Activated CD4-positive, alpha-beta T cell treated with anti-CD3 and anti-CD28 coated beads for 36 hours (primary cell): ENCODE results near the gene CREB3L4. TPM values are rescaled to one million over a fixed set of nuclear protein-coding genes. Genes with fewer than 3 reads are reported as not detected.
A peak's percentile ranks its signal among the peaks of the same experiment; 100 is the strongest.

Source experiments
- ATAC-seq: fragments of 200-7000 bp; cut with Tn5 transposase; one replicate; pipeline ENCODE4 v1.10.0; 2021; ENCODE audit warnings: mild to moderate bottlenecking, moderate library complexity
- CTCF ChIA-PET: fragments of 350-600 bp; sonication (Branson Sonifier 250); formaldehyde crosslinking; loops from one replicate; lab custom pipeline; 2021; ENCODE audit warnings: antibody characterized with exemption; lab: Charles Lee
- POLR2A ChIA-PET: fragments of 350-600 bp; sonication (Branson Sonifier 250); formaldehyde crosslinking; loops from one replicate; lab custom pipeline; 2021; ENCODE audit warnings: antibody characterized with exemption, inconsistent platforms; lab: Charles Lee
- DNase-seq: peaks from one replicate; pipeline ENCODE4 v3.0.0-alpha.2; 2020
- H3K27ac Mint-ChIP-seq: one replicate; pipeline ENCODE4 v1.8.0; 2021; ENCODE audit warnings: mixed read lengths
- H3K27me3 Mint-ChIP-seq: one replicate; pipeline ENCODE4 v1.8.0; 2021; ENCODE audit warnings: mixed read lengths
- H3K36me3 Mint-ChIP-seq: one replicate; pipeline ENCODE4 v1.8.0; 2021; ENCODE audit warnings: low read depth, mixed read lengths
- H3K4me1 Mint-ChIP-seq: one replicate; pipeline ENCODE4 v1.8.0; 2021; ENCODE audit warnings: mixed read lengths
- H3K4me3 Mint-ChIP-seq: one replicate; pipeline ENCODE4 v1.8.0; 2021; ENCODE audit warnings: mild to moderate bottlenecking, moderate library complexity, mixed read lengths
- H3K9me3 Mint-ChIP-seq: one replicate; pipeline ENCODE4 v1.8.0; 2021; ENCODE audit warnings: low read depth, mixed read lengths
- intact Hi-C, 2 experiments: fragments of 100-400 bp; cut with DNase I in 1 of 2; cut with micrococcal nuclease in 1 of 2; formaldehyde crosslinking; loops; one replicate each; pipeline versions ENCODE4 v1.14.2 to v1.15.1; 2022 to 2024; cut with DNase I, micrococcal nuclease
- total RNA-seq, 2 experiments: library from RNA; stranded (reverse); gene quantifications; one replicate each; pipeline ENCODE4 v1.2.3, GENCODE V29; 2021

CREB3L4 gene
- total RNA-seq, 2 experiments from 2014 or later: 8.5 to 9.1 TPM

DNA sequence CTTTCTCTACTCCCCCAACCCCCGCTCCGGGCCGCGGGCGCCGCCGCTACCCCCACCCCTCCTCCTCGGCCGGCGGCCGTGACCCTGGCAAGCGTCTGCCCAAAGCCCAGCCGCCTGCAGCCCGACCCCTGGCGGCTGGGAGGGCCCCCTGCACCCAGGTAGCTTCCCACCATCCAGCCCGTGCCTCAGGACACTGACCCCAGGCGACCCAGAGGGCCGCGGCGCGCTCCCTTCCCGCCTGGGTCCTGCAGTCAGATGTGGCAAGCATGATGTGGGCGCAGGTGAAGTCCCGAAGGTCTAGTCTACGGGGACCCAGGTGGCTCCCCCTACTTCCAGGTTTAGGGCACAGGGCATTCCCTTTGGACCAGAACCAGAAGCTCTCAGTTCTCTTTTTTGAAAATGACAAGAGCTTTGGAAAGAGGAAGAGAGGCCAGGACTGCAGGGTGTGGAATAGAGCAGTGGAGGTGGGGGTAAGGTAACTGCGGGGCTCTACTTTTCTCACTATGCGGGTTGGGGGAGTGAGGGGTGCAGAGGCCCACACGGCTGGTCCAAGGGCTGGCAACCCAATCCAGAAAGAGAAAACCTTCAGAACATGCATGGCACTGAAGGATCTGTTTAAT, 21.0 kb upstream of the CREB3L4 start, which contains the start of gene DENND4B:
TSS of gene DENND4B (minus strand) at position 97 of the 620 bp plus-strand sequence. CDS start 2,344 bp downstream, outside the sequence.
- no peaks in the 10 kb centered on the region for H3K27me3 Mint-ChIP-seq
- no peaks in the 10 kb centered on the region for H3K9me3 Mint-ChIP-seq
- H3K4me1 Mint-ChIP-seq: peaks cover 24% of the 10 kb centered on the region
- ATAC-seq (peak; percentile 74), DNase-seq (peak; percentile 87)
- peaks cover 42% of the 10 kb centered on the region for H3K36me3 Mint-ChIP-seq
- POLR2A ChIA-PET: interaction anchor here (0.6 to 3.6 kb wide), 7 partner anchors 16 to 430 kb away, joined by 3 to 24 read pairs (median 5); partner anchors contain the start of genes CHTOP, CREB3L4, GATAD2B and RPS27
- intact Hi-C loops: loop anchor here (1.0 to 5.0 kb wide), 11 partner anchors 12 to 435 kb away; partner anchors contain the start of genes RAB13 (in 2 of the 2), CRTC2 (in 1 of the 2), ILF2 (in 1 of the 2) and RPS27 (in 1 of the 2)
- H3K4me3 Mint-ChIP-seq: peak within 1 kb of the TSS; percentile 88
- peak within 1 kb of the TSS; percentile 96 for H3K27ac Mint-ChIP-seq
- CTCF ChIA-PET: interaction anchor here (0.6 to 4.1 kb wide), 18 partner anchors 10 to 755 kb away, joined by 3 to 28 read pairs (median 6); partner anchors contain the start of genes CREB3L4, ILF2 and RAB13

GRCh38 chr1:153951183-153951582, 16.5 kb upstream of the CREB3L4 start:
- intact Hi-C loops: no loop called here
- CTCF ChIA-PET: no interaction called here
- H3K27ac Mint-ChIP-seq: no peak overlapping the region

DNA sequence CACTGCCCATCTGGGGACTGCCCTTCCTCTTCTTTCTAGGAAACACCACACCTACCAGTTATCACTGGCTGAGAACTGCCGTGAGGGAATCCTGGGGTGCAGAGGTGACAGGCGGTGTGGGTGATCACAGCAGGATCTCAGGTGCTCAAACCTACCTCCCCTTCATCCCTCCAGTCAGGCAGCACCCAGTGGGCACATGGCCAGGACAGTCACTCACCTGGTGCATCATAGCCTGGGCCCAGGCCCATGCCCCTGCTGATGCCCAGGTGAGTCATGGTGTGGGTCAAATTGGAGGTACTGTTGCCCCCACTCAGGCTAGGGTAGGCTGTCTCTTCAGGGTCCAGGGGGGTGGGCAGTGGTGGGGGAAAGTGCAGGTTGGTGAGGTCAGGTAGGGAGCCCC, 15.9 kb upstream of the CREB3L4 start:
- DNase-seq (no peak), ATAC-seq (no peak)
- CTCF ChIA-PET: no interaction called here
- Mint-ChIP-seq H3K4me3 (no peak overlapping the region), H3K36me3 (peaks cover 39% of the 10 kb centered on the region), H3K4me1 (peaks cover 27% of the 10 kb centered on the region), H3K27me3 (no peaks in the 10 kb centered on the region), H3K9me3 (no peaks in the 10 kb centered on the region), H3K27ac (no peak overlapping the region)
- POLR2A ChIA-PET: no interaction called here
- intact Hi-C loops: no loop called here

More at GRCh38 chr1:153951183-153951582, 16.5 kb upstream of the CREB3L4 start:
- Mint-ChIP-seq H3K27me3 (no peaks in the 10 kb centered on the region), H3K9me3 (no peaks in the 10 kb centered on the region), H3K4me1 (peaks cover 23% of the 10 kb centered on the region), H3K4me3 (no peak overlapping the region), H3K36me3 (peaks cover 39% of the 10 kb centered on the region)
- ATAC-seq (no peak), DNase-seq (no peak)
- POLR2A ChIA-PET: no interaction called here

- Mint-ChIP-seq H3K36me3 (peaks cover 36% of the 10 kb centered on the region), H3K27ac (peak overlapping the region; percentile 83), H3K4me3 (no peak overlapping the region), H3K27me3 (no peaks in the 10 kb centered on the region), H3K4me1 (peaks cover 32% of the 10 kb centered on the region), H3K9me3 (no peaks in the 10 kb centered on the region)
- ATAC-seq (no peak), DNase-seq (no peak)
- intact Hi-C loops: no loop called here
- ChIA-PET CTCF (interaction anchor here (0.7 to 1.6 kb wide), 4 partner anchors 13 to 132 kb away, joined by 3 to 8 read pairs (median 6); partner anchors contain the start of gene RAB13), POLR2A (interaction anchor here (0.9 kb wide), 2 partner anchors 9 kb away, joined by 3 to 4 read pairs; partner anchors contain the start of gene SLC39A1)
Observed at GRCh38 chr1:153953859-153954365, 13.8 kb upstream of the CREB3L4 start.

GRCh38 chr1:153954826-153955225, 12.9 kb upstream of the CREB3L4 start:
- Mint-ChIP-seq H3K36me3 (peaks cover 38% of the 10 kb centered on the region), H3K4me1 (peaks cover 37% of the 10 kb centered on the region), H3K4me3 (no peak overlapping the region), H3K27me3 (no peaks in the 10 kb centered on the region), H3K27ac (no peak overlapping the region), H3K9me3 (no peaks in the 10 kb centered on the region)
- no peak for DNase-seq
- ChIA-PET POLR2A (interaction anchor here (0.9 kb wide), 1 partner anchor 10 kb away, joined by 3 read pairs; no protein-coding TSS in a partner anchor), CTCF (no interaction called here)
- ATAC-seq: no peak
- intact Hi-C loops: loop anchor here in 1 of 2 experiments (5.0 kb wide), 1 partner anchor 228 kb away; the partner anchor contains the start of gene INTS3

- Mint-ChIP-seq H3K4me3 (peak overlapping the region; percentile 99), H3K27me3 (no peaks in the 10 kb centered on the region), H3K4me1 (peaks cover 48% of the 10 kb centered on the region), H3K36me3 (peaks cover 27% of the 10 kb centered on the region), H3K27ac (peak overlapping the region; percentile 95), H3K9me3 (no peaks in the 10 kb centered on the region)
- ATAC-seq: no peak
- POLR2A ChIA-PET: interaction anchor here (1.1 to 2.9 kb wide), 3 partner anchors 10 to 34 kb away, joined by 3 to 12 read pairs (median 8); partner anchors contain the start of genes CREB3L4 and RPS27
- CTCF ChIA-PET: interaction anchor here (0.7 to 3.2 kb wide), 4 partner anchors 10 to 74 kb away, joined by 4 to 12 read pairs (median 8); partner anchors contain the start of genes DENND4B and RAB13
- no peak for DNase-seq
- intact Hi-C loops: loop anchor here (1.0 to 5.0 kb wide), 2 partner anchors 12 to 230 kb away; partner anchors contain the start of gene INTS3 (in 1 of the 2)
Observed at GRCh38 chr1:153956997-153957715, 10.5 kb upstream of the CREB3L4 start.

DNA sequence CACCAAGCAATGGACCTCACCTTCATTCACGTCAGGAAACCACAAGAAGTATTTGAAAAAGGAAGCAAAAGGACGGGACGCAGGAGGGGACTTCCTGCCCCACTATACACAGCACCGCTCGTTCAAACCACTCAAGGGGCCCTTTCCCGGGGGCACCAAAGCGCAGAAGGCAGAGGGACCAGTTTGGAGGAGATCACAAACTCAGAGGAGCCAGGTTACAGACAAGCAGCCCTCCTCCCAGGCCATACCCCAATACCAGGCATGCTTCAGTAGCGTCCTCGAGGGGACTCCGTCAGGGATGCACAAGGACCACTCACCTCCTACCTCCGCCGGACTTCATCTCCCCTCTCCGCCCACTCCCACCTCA, 10.0 kb upstream of the CREB3L4 start:
- ATAC-seq (peak; percentile 11), DNase-seq (peak; percentile 64)
- Mint-ChIP-seq H3K27ac (peak overlapping the region; percentile 95), H3K27me3 (no peaks in the 10 kb centered on the region), H3K4me3 (peak overlapping the region; percentile 99), H3K9me3 (no peaks in the 10 kb centered on the region), H3K4me1 (peaks cover 54% of the 10 kb centered on the region), H3K36me3 (peaks cover 25% of the 10 kb centered on the region)
- CTCF ChIA-PET: interaction anchor here (0.7 to 3.2 kb wide), 4 partner anchors 11 to 74 kb away, joined by 4 to 12 read pairs (median 8); partner anchors contain the start of genes DENND4B, JTB and RAB13
- intact Hi-C loops: loop anchor here (1.0 to 5.0 kb wide), 10 partner anchors 10 to 299 kb away; partner anchors contain the start of genes JTB (in 2 of the 2), RPS27 (in 2 of the 2), CREB3L4 (in 1 of the 2) and DENND4B (in 1 of the 2)
- POLR2A ChIA-PET: interaction anchor here (2.2 to 2.9 kb wide), 2 partner anchors 10 to 33 kb away, joined by 8 to 12 read pairs; partner anchors contain the start of genes CREB3L4 and RPS27

DNA sequence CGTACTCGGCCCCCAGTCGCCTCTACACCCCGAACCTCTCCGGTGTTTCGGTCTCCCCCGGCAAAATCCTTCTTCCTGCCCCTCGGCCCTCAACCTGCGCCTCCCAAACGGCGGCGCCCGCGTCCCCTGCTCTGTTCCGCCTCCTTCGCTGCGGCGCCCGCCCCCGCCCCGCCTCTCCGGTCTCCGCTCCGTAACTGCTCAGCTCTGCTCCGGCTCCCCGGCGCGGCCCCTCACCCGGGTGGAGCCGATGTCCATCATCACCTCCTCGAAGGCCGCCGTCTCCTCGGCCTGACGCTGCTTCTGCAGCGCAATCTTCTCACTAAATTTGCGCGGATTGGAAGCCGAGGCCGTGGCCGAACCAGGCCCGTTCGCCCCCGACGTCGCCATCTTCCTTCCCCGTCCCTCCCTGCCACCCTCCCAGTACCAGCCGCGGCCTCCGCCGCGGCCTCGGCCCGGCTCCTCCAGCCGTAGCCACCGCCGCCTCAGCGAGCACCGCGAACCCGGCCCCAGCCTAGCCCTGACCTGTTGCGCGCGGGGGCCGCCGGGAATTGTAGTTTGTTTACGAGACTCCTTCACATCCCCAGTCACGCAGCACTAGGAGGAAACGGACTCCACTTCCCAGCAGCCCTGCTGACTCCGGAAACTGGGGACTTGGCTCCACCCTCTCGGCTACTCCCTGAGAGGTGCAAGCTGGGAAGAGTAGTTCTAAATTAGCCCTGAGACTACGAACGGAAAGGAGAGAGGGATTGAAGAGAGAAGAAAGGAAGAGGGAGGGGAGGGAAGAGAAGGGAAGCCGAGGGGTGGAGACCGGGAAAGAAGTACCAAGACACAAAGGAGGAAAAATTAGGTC, 9.4 kb upstream of the CREB3L4 start, which contains the start of gene CRTC2:
TSS of gene CRTC2 (minus strand) at position 502 of the 850 bp plus-strand sequence. CDS start at position 387, 115 bp downstream.
- CTCF ChIA-PET: interaction anchor here (0.7 to 3.2 kb wide), 6 partner anchors 12 to 468 kb away, joined by 3 to 12 read pairs (median 4); partner anchors contain the start of genes DENND4B, JTB and RAB13
- POLR2A ChIA-PET: interaction anchor here (0.8 to 2.9 kb wide), 4 partner anchors 9 to 32 kb away, joined by 3 to 12 read pairs (median 8); partner anchors contain the start of genes CREB3L4, JTB and RPS27
- ATAC-seq (peak; percentile 90), DNase-seq (peak; percentile 99)
- Mint-ChIP-seq H3K9me3 (no peaks in the 10 kb centered on the region), H3K36me3 (peaks cover 22% of the 10 kb centered on the region), H3K4me3 (peak within 1 kb of the TSS; percentile 99), H3K27me3 (no peaks in the 10 kb centered on the region), H3K4me1 (peaks cover 55% of the 10 kb centered on the region), H3K27ac (peak within 1 kb of the TSS; percentile 95)
- intact Hi-C loops: loop anchor here (1.0 to 5.0 kb wide), 9 partner anchors 9 to 300 kb away; partner anchors contain the start of genes JTB (in 2 of the 2), RPS27 (in 2 of the 2), CREB3L4 (in 1 of the 2) and DENND4B (in 1 of the 2)

DNA sequence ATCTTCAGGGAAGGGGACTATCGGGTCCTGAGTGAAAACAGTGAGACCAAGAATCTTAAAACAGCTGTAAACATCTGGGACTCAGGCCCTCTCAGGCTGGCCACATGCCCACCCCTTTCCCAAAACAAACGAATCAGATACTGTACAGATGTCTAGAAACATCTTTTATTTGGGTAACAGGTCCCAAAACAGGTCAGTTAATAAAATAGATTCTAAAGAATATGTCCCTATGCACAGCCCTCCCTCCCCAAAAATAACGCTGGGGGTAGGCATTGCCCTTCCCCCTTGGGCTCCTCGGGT, 8.8 kb upstream of the CREB3L4 start:
- Mint-ChIP-seq H3K4me3 (peak overlapping the region; percentile 99), H3K27me3 (no peaks in the 10 kb centered on the region), H3K36me3 (peaks cover 24% of the 10 kb centered on the region), H3K9me3 (no peaks in the 10 kb centered on the region), H3K27ac (peak overlapping the region; percentile 95), H3K4me1 (peaks cover 53% of the 10 kb centered on the region)
- intact Hi-C loops: loop anchor here (1.0 to 5.0 kb wide), 9 partner anchors 8 to 301 kb away; partner anchors contain the start of genes JTB (in 2 of the 2), RPS27 (in 2 of the 2), CREB3L4 (in 1 of the 2) and DENND4B (in 1 of the 2)
- DNase-seq (no peak), ATAC-seq (no peak)
- ChIA-PET POLR2A (interaction anchor here (0.8 to 2.9 kb wide), 4 partner anchors 8 to 32 kb away, joined by 3 to 12 read pairs (median 8); partner anchors contain the start of genes CREB3L4, JTB and RPS27), CTCF (interaction anchor here (0.7 to 1.7 kb wide), 3 partner anchors 19 to 468 kb away, joined by 3 to 4 read pairs (median 3); partner anchors contain the start of gene JTB)
